Cardiac muscle cell (in vitro differentiated cells and primary cell): ENCODE results near the gene KIAA1671. TPM values are rescaled to one million over a fixed set of nuclear protein-coding genes. Genes with fewer than 3 reads are reported as not detected.
A peak's percentile ranks its signal among the peaks of the same experiment; 100 is the strongest.

ENCODE experiments used
- DNase-seq, 2 donors: peaks; one replicate each; pipeline versions ENCODE4 v3.0.0 to v3.0.0-alpha.2; 2010 to 2017; ENCODE audit warnings: low read depth in 1 of 2, low spot score in 1 of 2
- H3K27ac ChIP-seq: fragments of 200-600 bp; sonication (generic); 2 replicates; pipeline ENCODE4 v1.5.1; 2016
- H3K27me3 ChIP-seq: fragments of 200-600 bp; sonication (generic); 2 replicates; pipeline ENCODE4 v1.6.0; 2016; ENCODE audit warnings: control low read depth
- H3K36me3 ChIP-seq: fragments of 200-600 bp; sonication (generic); 2 replicates; pipeline ENCODE4 v1.5.1; 2016; ENCODE audit warnings: control low read depth
- H3K4me1 ChIP-seq: fragments of 200-600 bp; sonication (generic); 2 replicates; pipeline ENCODE4 v1.8.1; 2017; ENCODE audit warnings: low read depth, mild to moderate bottlenecking, mixed run types
- H3K4me3 ChIP-seq: fragments of 200-600 bp; sonication (generic); 2 replicates; pipeline ENCODE4 v1.5.1; 2016; ENCODE audit warnings: mild to moderate bottlenecking
- H3K9me3 ChIP-seq: fragments of 200-600 bp; sonication (generic); 2 replicates; pipeline ENCODE4 v1.5.1; 2017; ENCODE audit warnings: low read depth, mild to moderate bottlenecking, control low read depth
- CTCF ChIP-seq: IDR thresholded peaks from 2 replicates; pipeline ENCODE4 v1.5.1; 2012; ENCODE audit warnings: low read depth, mild to moderate bottlenecking, low read length
- polyA plus RNA-seq: library from polyadenylated mRNA; unstranded; fragments of >200 nt; fragmentation: Nextera tagmentation; extraction: Ambion mirVana; gene quantifications from 2 replicates; pipeline ENCODE4 v1.2.1, GENCODE V29; 2016
- total RNA-seq: library from RNA; depleted of rRNA; stranded (reverse); fragments of >200 nt; gene quantifications from 2 replicates; pipeline ENCODE4 v1.2.3, GENCODE V29; 2016

Gene KIAA1671
- total and polyA plus RNA-seq, 2 experiments from 2014 or later, result 10.9 to 37.3 TPM

- no peak overlapping the region for H3K4me3 ChIP-seq
- TF ChIP-seq CTCF, result no peak
- H3K27me3 ChIP-seq, result no peaks in the 10 kb centered on the region
- DNase-seq, result no peak
- H3K4me1 ChIP-seq, result no peaks in the 10 kb centered on the region
- peak overlapping the region; percentile 48 for H3K27ac ChIP-seq
- no peaks in the 10 kb centered on the region for H3K36me3 ChIP-seq
- H3K9me3 ChIP-seq, result no peaks in the 10 kb centered on the region
Observed at GRCh38 chr22:24983151-24983550, 30.6 kb downstream of the KIAA1671 start.

- Histone ChIP-seq H3K4me1 (no peaks in the 10 kb centered on the region), H3K9me3 (no peaks in the 10 kb centered on the region), H3K27me3 (no peaks in the 10 kb centered on the region), H3K4me3 (no peak overlapping the region), H3K27ac (no peak overlapping the region), H3K36me3 (no peaks in the 10 kb centered on the region)
- DNase-seq, result no peak
- TF ChIP-seq CTCF, result no peak
Observed at GRCh38 chr22:24984122-24984521, 31.6 kb downstream of the KIAA1671 start.

- no peaks in the 10 kb centered on the region for H3K9me3 ChIP-seq
- no peak for TF ChIP-seq CTCF
- no peaks in the 10 kb centered on the region for H3K36me3 ChIP-seq
- no peaks in the 10 kb centered on the region for H3K4me1 ChIP-seq
- no peaks in the 10 kb centered on the region for H3K27me3 ChIP-seq
- DNase-seq, result peak in 1 of 2 donors; percentile 96
- peak overlapping the region; percentile 82 for H3K27ac ChIP-seq
- H3K4me3 ChIP-seq, result no peak overlapping the region
Observed at GRCh38 chr22:24985826-24986214, 33.3 kb downstream of the KIAA1671 start.

GRCh38 chr22:24986816-24987215 is 34.3 kb downstream of the KIAA1671 start:
- Histone ChIP-seq H3K27me3 (no peaks in the 10 kb centered on the region), H3K27ac (no peak overlapping the region), H3K4me1 (no peaks in the 10 kb centered on the region), H3K4me3 (no peak overlapping the region), H3K36me3 (no peaks in the 10 kb centered on the region), H3K9me3 (no peaks in the 10 kb centered on the region)
- DNase-seq, result no peak
- no peak for TF ChIP-seq CTCF

GRCh38 chr22:24989135-24989534 is 36.6 kb downstream of the KIAA1671 start:
- no peaks in the 10 kb centered on the region for H3K27me3 ChIP-seq
- TF ChIP-seq CTCF, result no peak
- peak overlapping the region; percentile 23 for H3K27ac ChIP-seq
- H3K4me1 ChIP-seq, result peaks cover under 1% of the 10 kb centered on the region
- no peak for DNase-seq
- H3K36me3 ChIP-seq, result no peaks in the 10 kb centered on the region
- no peaks in the 10 kb centered on the region for H3K9me3 ChIP-seq
- no peak overlapping the region for H3K4me3 ChIP-seq

- H3K9me3 ChIP-seq, result no peaks in the 10 kb centered on the region
- H3K4me1 ChIP-seq, result peaks cover 5% of the 10 kb centered on the region
- no peak for TF ChIP-seq CTCF
- no peaks in the 10 kb centered on the region for H3K36me3 ChIP-seq
- peak overlapping the region; percentile 23 for H3K27ac ChIP-seq
- no peak overlapping the region for H3K4me3 ChIP-seq
- DNase-seq, result peak in 1 of 2 donors; percentile 38
- no peaks in the 10 kb centered on the region for H3K27me3 ChIP-seq
Observed at GRCh38 chr22:24989541-24989951, 37.0 kb downstream of the KIAA1671 start.
